B cell (primary cell): Measurements from ENCODE around the gene HAUS7. TPM values are rescaled to one million over a fixed set of nuclear protein-coding genes. Genes with fewer than 3 reads are reported as not detected.

Source experiments
- ATAC-seq: fragments of 200-7000 bp; cut with Tn5 transposase; one replicate; pipeline ENCODE4 v1.10.0; 2021; ENCODE audit warnings: low read depth, mild to moderate bottlenecking, moderate number of reproducible peaks, moderate library complexity
- CTCF ChIA-PET: fragments of 350-600 bp; sonication (Branson Sonifier 250); formaldehyde crosslinking; loops from one replicate; lab custom pipeline; 2021; ENCODE audit warnings: antibody characterized with exemption, inconsistent platforms; lab: Charles Lee
- POLR2A ChIA-PET: fragments of 350-600 bp; sonication (Branson Sonifier 250); formaldehyde crosslinking; loops from one replicate; lab custom pipeline; 2021; ENCODE audit warnings: antibody characterized with exemption; lab: Charles Lee
- DNase-seq: peaks from one replicate; pipeline ENCODE4 v3.0.0; 2013
- H2AFZ ChIP-seq: 2 replicates; pipeline ENCODE4 v1.6.1; 2012; ENCODE audit warnings: mild to moderate bottlenecking, low read depth, low read length; ENCODE audit not compliant: insufficient read depth, poor library complexity, severe bottlenecking
- H3K27ac ChIP-seq, 2 donors: 1 replicate in 1 of 2; 2 replicates in 1 of 2; pipeline ENCODE4 v1.5.1; 2012 to 2013; ENCODE audit warnings: low read length in 2 of 2, mild to moderate bottlenecking in 2 of 2, moderate library complexity in 1 of 2
- H3K27me3 ChIP-seq, 4 experiments: fragments of 200-600 bp in 1 of 4; sonication (generic) in 1 of 4; replicated peaks in 1 of 4; 1 replicate in 2 of 4; 2 replicates in 2 of 4; pipeline versions ENCODE4 v1.6.1 to v1.7.0; 2013 to 2016; ENCODE audit warnings: low read length in 3 of 4, mild to moderate bottlenecking in 2 of 4, mixed read lengths in 1 of 4, moderate library complexity in 1 of 4; ENCODE audit not compliant: insufficient read depth in 4 of 4, control insufficient read depth in 3 of 4; ENCODE audit errors: control extremely low read depth in 1 of 4
- H3K36me3 ChIP-seq, 2 experiments: replicated peaks in 1 of 2; 1 replicate in 1 of 2; 2 replicates in 1 of 2; pipeline versions ENCODE4 v1.6.1 to v1.7.1; 2013; ENCODE audit warnings: low read length in 1 of 2; ENCODE audit not compliant: insufficient read depth in 2 of 2, control insufficient read depth in 1 of 2; ENCODE audit errors: control extremely low read depth in 1 of 2, extremely low read depth in 1 of 2
- H3K4me1 ChIP-seq, 2 donors: fragments of 200-600 bp in 1 of 2; sonication (generic) in 1 of 2; 1 replicate in 1 of 2; 2 replicates in 1 of 2; pipeline versions ENCODE4 v1.5.1 to v1.6.1; 2013 to 2017; ENCODE audit warnings: low read length in 2 of 2; ENCODE audit not compliant: control insufficient read depth in 2 of 2, insufficient read depth in 2 of 2
- H3K4me2 ChIP-seq: replicated peaks from 2 replicates; pipeline ENCODE3; 2012; ENCODE audit warnings: mild to moderate bottlenecking, low read depth, low read length; ENCODE audit not compliant: poor library complexity, severe bottlenecking
- H3K4me3 ChIP-seq, 5 experiments: fragments of 200-600 bp in 1 of 5; sonication (generic) in 1 of 5; 1 replicate in 3 of 5; 2 replicates in 2 of 5; pipeline versions ENCODE4 v1.5.1 to v1.7.0; 2011 to 2016; ENCODE audit warnings: low read length in 4 of 5, mild to moderate bottlenecking in 4 of 5, low read depth in 2 of 5, control low read depth in 1 of 5, moderate library complexity in 1 of 5; ENCODE audit not compliant: insufficient read depth in 1 of 5; ENCODE audit errors: control extremely low read depth in 1 of 5, extremely low read depth in 1 of 5
- H3K79me2 ChIP-seq: fragments of 200-600 bp; sonication (generic); one replicate; pipeline ENCODE4 v1.6.0; 2016; ENCODE audit warnings: low read length; ENCODE audit not compliant: control insufficient read depth, insufficient read depth
- H3K9ac ChIP-seq: fragments of 200-600 bp; sonication (generic); 2 replicates; pipeline ENCODE4 v1.6.1; 2017; ENCODE audit warnings: mild to moderate bottlenecking, low read length, moderate library complexity
- H3K9me3 ChIP-seq, 3 donors: one replicate each; pipeline versions ENCODE4 v1.6.1 to v1.7.1; 2013; ENCODE audit warnings: low read length in 2 of 3; ENCODE audit not compliant: control insufficient read depth in 2 of 3, insufficient read depth in 1 of 3; ENCODE audit errors: control extremely low read depth in 1 of 3
- H4K20me1 ChIP-seq: 2 replicates; pipeline ENCODE4 v1.6.0; 2012; ENCODE audit warnings: mild to moderate bottlenecking, low read length; ENCODE audit not compliant: insufficient read depth, control insufficient read depth, poor library complexity, severe bottlenecking
- H3K27ac Mint-ChIP-seq: one replicate; pipeline ENCODE4 v1.8.0; 2021; ENCODE audit warnings: mixed read lengths
- H3K27me3 Mint-ChIP-seq: one replicate; pipeline ENCODE4 v1.8.0; 2021; ENCODE audit warnings: mixed read lengths
- H3K4me1 Mint-ChIP-seq: one replicate; pipeline ENCODE4 v1.8.0; 2021; ENCODE audit warnings: mixed read lengths
- H3K4me3 Mint-ChIP-seq: one replicate; pipeline ENCODE4 v1.8.0; 2021; ENCODE audit warnings: mixed read lengths
- H3K9me3 Mint-ChIP-seq: one replicate; pipeline ENCODE4 v1.8.0; 2022; ENCODE audit warnings: mixed read lengths; ENCODE audit not compliant: insufficient read depth
- CTCF ChIP-seq: fragments of 200-600 bp; IDR thresholded peaks from one replicate; pipeline ENCODE4 v1.8.0; 2022; ENCODE audit warnings: antibody characterized with exemption, mild to moderate bottlenecking
- EZH2 ChIP-seq: IDR thresholded peaks from 2 replicates; pipeline ENCODE4 v1.6.1; 2012; ENCODE audit warnings: borderline replicate concordance, low read depth, mild to moderate bottlenecking, moderate library complexity, low read length; ENCODE audit not compliant: insufficient read depth, poor library complexity, severe bottlenecking
- WGBS: methylation state at CpG from one replicate; pipeline ENCODE4 v1.1.5; 2013; ENCODE audit warnings: missing lambda C conversion rate; ENCODE audit not compliant: insufficient coverage; 5-methylcytosine and 5-hydroxymethylcytosine counted together
- intact Hi-C: fragments of 100-400 bp; cut with micrococcal nuclease; formaldehyde crosslinking; loops from one replicate; pipeline ENCODE4 v1.10.0; 2022
- polyA plus RNA-seq: library from polyadenylated mRNA; depleted of rRNA; stranded (reverse); fragments of >200 nt; gene quantifications from 2 replicates; pipeline ENCODE4 v1.2.3, GENCODE V29; 2012
- total RNA-seq, 2 donors: library from RNA; stranded (reverse); fragments of 120-200 nt in 1 of 2; gene quantifications; 1 replicate in 1 of 2; 2 replicates in 1 of 2; pipeline versions ENCODE4 v1.2.3 to v1.2.4, GENCODE V29; 2013 to 2022

HAUS7 gene
- total and polyA plus RNA-seq, 2 donors (not counting 1 experiment from before 2014, with no cell fraction given) = 25.2 to 26.9 TPM

DNA sequence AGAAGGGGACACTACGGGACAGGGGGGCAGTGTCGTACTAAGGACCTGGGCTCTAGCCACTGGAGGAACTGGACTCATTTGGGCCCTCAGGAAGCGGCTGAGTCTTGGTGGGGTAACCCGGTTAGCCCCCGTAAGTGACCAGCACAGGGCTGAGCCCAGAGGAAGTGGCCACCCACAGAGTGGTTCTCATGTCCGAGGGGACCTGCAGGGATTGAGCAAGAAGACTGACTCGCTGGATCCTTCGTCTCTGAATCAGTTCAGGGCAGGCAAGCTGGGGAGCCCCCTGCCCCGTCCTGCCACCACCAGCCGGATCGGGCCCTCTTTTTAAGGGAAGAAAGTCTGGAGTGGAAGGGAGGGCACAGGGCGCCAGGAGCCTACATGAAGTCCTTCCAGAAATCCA lies 23.7 kb upstream of the HAUS7 start:
- no peak for ATAC-seq
- Histone ChIP-seq H3K4me3 (no peak overlapping the region), H2AFZ (no peak overlapping the region), H3K4me2 (no peak overlapping the region), H3K79me2 (no peaks in the 10 kb centered on the region), H3K4me1 (no peaks in the 10 kb centered on the region), H4K20me1 (no peaks in the 10 kb centered on the region), H3K27me3 (peaks cover 0 to 11% (median 3%) of the 10 kb centered on the region in 4 experiments), H3K9me3 (no peaks in the 10 kb centered on the region), H3K9ac (no peak overlapping the region), H3K27ac (no peak overlapping the region), H3K36me3 (no peaks in the 10 kb centered on the region)
- 95% methylated on average over 4 of the region's 12 CpGs for WGBS
- POLR2A ChIA-PET = no interaction called here
- intact Hi-C loops = no loop called here
- H3K9me3 Mint-ChIP-seq = no peaks in the 10 kb centered on the region
- DNase-seq = no peak
- CTCF ChIA-PET = no interaction called here
- TF ChIP-seq EZH2 = no peak
- TF ChIP-seq CTCF = no peak
- no peaks in the 10 kb centered on the region for H3K27me3 Mint-ChIP-seq
- H3K27ac Mint-ChIP-seq = no peak overlapping the region
- H3K4me3 Mint-ChIP-seq = no peak overlapping the region
- no peaks in the 10 kb centered on the region for H3K4me1 Mint-ChIP-seq

DNA sequence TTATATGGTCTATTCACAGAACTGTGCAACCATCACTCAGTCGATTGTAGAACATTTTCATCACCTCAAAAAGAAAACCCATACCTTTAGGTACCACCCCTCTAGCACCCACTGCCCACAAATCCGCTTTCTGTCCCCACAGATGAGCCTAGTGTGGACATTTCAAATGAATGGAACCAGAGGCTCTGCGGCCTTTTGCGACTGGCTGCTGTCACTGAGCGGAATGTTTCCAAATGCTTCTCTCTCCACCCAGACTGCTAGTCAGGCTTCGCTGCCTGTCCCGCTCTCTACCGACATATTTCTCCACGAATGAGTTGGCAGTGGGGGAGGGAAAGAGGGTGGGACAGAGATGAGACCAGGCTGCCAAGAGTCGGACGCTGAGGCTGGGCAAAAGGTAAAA lies 22.7 kb upstream of the HAUS7 start:
- Histone ChIP-seq H3K4me3 (no peak overlapping the region), H3K9me3 (no peaks in the 10 kb centered on the region), H3K27ac (no peak overlapping the region), H3K4me1 (no peaks in the 10 kb centered on the region), H3K79me2 (no peaks in the 10 kb centered on the region), H4K20me1 (no peaks in the 10 kb centered on the region), H2AFZ (no peak overlapping the region), H3K27me3 (peaks cover 0 to 11% (median 3%) of the 10 kb centered on the region in 4 experiments), H3K4me2 (no peak overlapping the region), H3K36me3 (no peaks in the 10 kb centered on the region), H3K9ac (no peak overlapping the region)
- no peak overlapping the region for H3K27ac Mint-ChIP-seq
- H3K27me3 Mint-ChIP-seq = no peaks in the 10 kb centered on the region
- H3K9me3 Mint-ChIP-seq = no peaks in the 10 kb centered on the region
- H3K4me1 Mint-ChIP-seq = no peaks in the 10 kb centered on the region
- CTCF ChIA-PET = no interaction called here
- POLR2A ChIA-PET = no interaction called here
- WGBS = 91% methylated on average over 3 of the region's 11 CpGs
- DNase-seq (no peak), ATAC-seq (no peak)
- no peak overlapping the region for H3K4me3 Mint-ChIP-seq
- TF ChIP-seq EZH2 (no peak), CTCF (no peak)
- intact Hi-C loops = no loop called here
